ENCODE results near the gene SHISAL2A.
A peak's percentile ranks its signal among the peaks of the same experiment; 100 is the strongest.

Gene SHISAL2A

GRCh38 chr1:52636721-52637695, 4.0 kb downstream of the SHISAL2A start:
- WGBS, 2 experiments (ENCODE audit: insufficient coverage in 2 of 2): 78 to 81% methylated on average over 8 to 10 of the region's 11 CpGs
- no peaks in the 10 kb centered on the region for H3K9me3 ChIP-seq (ENCODE audit: control insufficient read depth, low read length)
- peaks cover 20% of the 10 kb centered on the region for H3K4me1 ChIP-seq (ENCODE audit: control insufficient read depth, insufficient read depth, low read length, poor library complexity, severe bottlenecking)
- H3K4me3 ChIP-seq (ENCODE audit: extremely low read depth, insufficient read depth, low read length, poor library complexity, severe bottlenecking): no peak overlapping the region
- no peaks in the 10 kb centered on the region for H3K36me3 ChIP-seq (ENCODE audit: control insufficient read depth, insufficient read depth, low read length)
- no peak overlapping the region for H3K27ac ChIP-seq (ENCODE audit: low read depth, low read length, severe bottlenecking)

- H3K4me3 ChIP-seq (ENCODE audit: extremely low read depth, insufficient read depth, low read length, poor library complexity, severe bottlenecking): no peak overlapping the region
- H3K36me3 ChIP-seq (ENCODE audit: control insufficient read depth, insufficient read depth, low read length): no peaks in the 10 kb centered on the region
- peaks cover 20% of the 10 kb centered on the region for H3K4me1 ChIP-seq (ENCODE audit: control insufficient read depth, insufficient read depth, low read length, poor library complexity, severe bottlenecking)
- WGBS, 2 experiments (ENCODE audit: insufficient coverage in 2 of 2): 88 to 93% methylated on average over 2 of the region's 4 CpGs
- no peaks in the 10 kb centered on the region for H3K9me3 ChIP-seq (ENCODE audit: control insufficient read depth, low read length)
- no peak overlapping the region for H3K27ac ChIP-seq (ENCODE audit: low read depth, low read length, severe bottlenecking)
Measured at GRCh38 chr1:52637946-52638345, 5.0 kb downstream of the SHISAL2A start.

GRCh38 chr1:52640697-52641096, 7.7 kb downstream of the SHISAL2A start:
- H3K4me1 ChIP-seq (ENCODE audit: control insufficient read depth, insufficient read depth, low read length, poor library complexity, severe bottlenecking): peaks cover 22% of the 10 kb centered on the region
- no peaks in the 10 kb centered on the region for H3K9me3 ChIP-seq (ENCODE audit: control insufficient read depth, low read length)
- no peak overlapping the region for H3K4me3 ChIP-seq (ENCODE audit: extremely low read depth, insufficient read depth, low read length, poor library complexity, severe bottlenecking)
- no peak overlapping the region for H3K27ac ChIP-seq (ENCODE audit: low read depth, low read length, severe bottlenecking)
- H3K36me3 ChIP-seq (ENCODE audit: control insufficient read depth, insufficient read depth, low read length): no peaks in the 10 kb centered on the region
- WGBS, 2 experiments (ENCODE audit: insufficient coverage in 2 of 2): 95 to 100% methylated on average over 2 to 3 of the region's 6 CpGs

GRCh38 chr1:52641307-52641706, 8.3 kb downstream of the SHISAL2A start:
- Histone ChIP-seq H3K36me3 (ENCODE audit: control insufficient read depth, insufficient read depth, low read length) (no peaks in the 10 kb centered on the region), H3K4me3 (ENCODE audit: extremely low read depth, insufficient read depth, low read length, poor library complexity, severe bottlenecking) (no peak overlapping the region), H3K27ac (ENCODE audit: low read depth, low read length, severe bottlenecking) (no peak overlapping the region), H3K4me1 (ENCODE audit: control insufficient read depth, insufficient read depth, low read length, poor library complexity, severe bottlenecking) (peaks cover 22% of the 10 kb centered on the region), H3K9me3 (ENCODE audit: control insufficient read depth, low read length) (no peaks in the 10 kb centered on the region)
- whole genome bisulfite sequencing, 2 experiments (ENCODE audit: insufficient coverage in 2 of 2): 87 to 100% methylated on average over 2 to 3 of the region's 4 CpGs

GRCh38 chr1:52645261-52645660, 12.3 kb downstream of the SHISAL2A start:
- no peaks in the 10 kb centered on the region for H3K36me3 ChIP-seq (ENCODE audit: control insufficient read depth, insufficient read depth, low read length)
- H3K27ac ChIP-seq (ENCODE audit: low read depth, low read length, severe bottlenecking): no peak overlapping the region
- 71 to 80% methylated on average over 2 to 3 of the region's 6 CpGs for WGBS, 2 experiments (ENCODE audit: insufficient coverage in 2 of 2)
- H3K4me1 ChIP-seq (ENCODE audit: control insufficient read depth, insufficient read depth, low read length, poor library complexity, severe bottlenecking): peaks cover 5% of the 10 kb centered on the region
- no peaks in the 10 kb centered on the region for H3K9me3 ChIP-seq (ENCODE audit: control insufficient read depth, low read length)
- H3K4me3 ChIP-seq (ENCODE audit: extremely low read depth, insufficient read depth, low read length, poor library complexity, severe bottlenecking): no peak overlapping the region

GRCh38 chr1:52651904-52652303, 18.9 kb downstream of the SHISAL2A start:
- Histone ChIP-seq H3K36me3 (ENCODE audit: control insufficient read depth, insufficient read depth, low read length) (no peaks in the 10 kb centered on the region), H3K9me3 (ENCODE audit: control insufficient read depth, low read length) (no peaks in the 10 kb centered on the region), H3K27ac (ENCODE audit: low read depth, low read length, severe bottlenecking) (no peak overlapping the region), H3K4me1 (ENCODE audit: control insufficient read depth, insufficient read depth, low read length, poor library complexity, severe bottlenecking) (no peaks in the 10 kb centered on the region), H3K4me3 (ENCODE audit: extremely low read depth, insufficient read depth, low read length, poor library complexity, severe bottlenecking) (no peak overlapping the region)
- WGBS, 2 experiments (ENCODE audit: insufficient coverage in 2 of 2): 71 to 88% methylated on average over 1 of the region's 1 CpG

GRCh38 chr1:52653207-52653849, 20.4 kb downstream of the SHISAL2A start:
- 100% methylated on average over 2 to 3 of the region's 5 CpGs for WGBS, 2 experiments (ENCODE audit: insufficient coverage in 2 of 2)
- Histone ChIP-seq H3K36me3 (ENCODE audit: control insufficient read depth, insufficient read depth, low read length) (no peaks in the 10 kb centered on the region), H3K27ac (ENCODE audit: low read depth, low read length, severe bottlenecking) (no peak overlapping the region), H3K4me3 (ENCODE audit: extremely low read depth, insufficient read depth, low read length, poor library complexity, severe bottlenecking) (no peak overlapping the region), H3K4me1 (ENCODE audit: control insufficient read depth, insufficient read depth, low read length, poor library complexity, severe bottlenecking) (no peaks in the 10 kb centered on the region), H3K9me3 (ENCODE audit: control insufficient read depth, low read length) (no peaks in the 10 kb centered on the region)

- Histone ChIP-seq H3K4me1 (ENCODE audit: control insufficient read depth, insufficient read depth, low read length, poor library complexity, severe bottlenecking) (no peaks in the 10 kb centered on the region), H3K9me3 (ENCODE audit: control insufficient read depth, low read length) (no peaks in the 10 kb centered on the region), H3K36me3 (ENCODE audit: control insufficient read depth, insufficient read depth, low read length) (no peaks in the 10 kb centered on the region), H3K4me3 (ENCODE audit: extremely low read depth, insufficient read depth, low read length, poor library complexity, severe bottlenecking) (no peak overlapping the region), H3K27ac (ENCODE audit: low read depth, low read length, severe bottlenecking) (no peak overlapping the region)
Measured at GRCh38 chr1:52654063-52654462, 21.1 kb downstream of the SHISAL2A start.

GRCh38 chr1:52657702-52658101, 24.7 kb downstream of the SHISAL2A start:
- WGBS, 2 experiments (ENCODE audit: insufficient coverage in 2 of 2): 100% methylated on average over 3 of the region's 3 CpGs; no CpG with 5 or more reads in 1 of the 2 experiments
- H3K27ac ChIP-seq (ENCODE audit: low read depth, low read length, severe bottlenecking): no peak overlapping the region
- H3K9me3 ChIP-seq (ENCODE audit: control insufficient read depth, low read length): no peaks in the 10 kb centered on the region
- no peaks in the 10 kb centered on the region for H3K36me3 ChIP-seq (ENCODE audit: control insufficient read depth, insufficient read depth, low read length)
- H3K4me1 ChIP-seq (ENCODE audit: control insufficient read depth, insufficient read depth, low read length, poor library complexity, severe bottlenecking): peaks cover 12% of the 10 kb centered on the region
- H3K4me3 ChIP-seq (ENCODE audit: extremely low read depth, insufficient read depth, low read length, poor library complexity, severe bottlenecking): no peak overlapping the region

- WGBS, 2 experiments (ENCODE audit: insufficient coverage in 2 of 2): 93 to 100% methylated on average over 1 of the region's 1 CpG
- H3K4me3 ChIP-seq (ENCODE audit: extremely low read depth, insufficient read depth, low read length, poor library complexity, severe bottlenecking): no peak overlapping the region
- no peaks in the 10 kb centered on the region for H3K9me3 ChIP-seq (ENCODE audit: control insufficient read depth, low read length)
- no peaks in the 10 kb centered on the region for H3K36me3 ChIP-seq (ENCODE audit: control insufficient read depth, insufficient read depth, low read length)
- peaks cover 12% of the 10 kb centered on the region for H3K4me1 ChIP-seq (ENCODE audit: control insufficient read depth, insufficient read depth, low read length, poor library complexity, severe bottlenecking)
- H3K27ac ChIP-seq (ENCODE audit: low read depth, low read length, severe bottlenecking): no peak overlapping the region
Measured at GRCh38 chr1:52658795-52659194, 25.8 kb downstream of the SHISAL2A start.

- Histone ChIP-seq H3K9me3 (ENCODE audit: control insufficient read depth, low read length) (no peaks in the 10 kb centered on the region), H3K4me1 (ENCODE audit: control insufficient read depth, insufficient read depth, low read length, poor library complexity, severe bottlenecking) (peaks cover 12% of the 10 kb centered on the region), H3K27ac (ENCODE audit: low read depth, low read length, severe bottlenecking) (peak overlapping the region; percentile 85), H3K36me3 (ENCODE audit: control insufficient read depth, insufficient read depth, low read length) (no peaks in the 10 kb centered on the region), H3K4me3 (ENCODE audit: extremely low read depth, insufficient read depth, low read length, poor library complexity, severe bottlenecking) (no peak overlapping the region)
- WGBS, 2 experiments (ENCODE audit: insufficient coverage in 2 of 2): 100% methylated on average over 1 of the region's 3 CpGs
Measured at GRCh38 chr1:52659356-52659755, 26.4 kb downstream of the SHISAL2A start.
